ENCODE results near the gene SPSB3. TPM values are rescaled to one million over a fixed set of nuclear protein-coding genes. Genes with fewer than 3 reads are reported as not detected.

Gene SPSB3
- total and polyA plus RNA-seq, 9 of the 15 experiments (the other 6 are each of a cell fraction or from before 2014, with no cell fraction given), result 0.39 to 37.4 (median 7.1) TPM

GRCh38 chr16:1778200-1779179, 3.9 kb downstream of the SPSB3 start (continued):
- no peak for TF ChIP-seq ZNF639 (CRISPR knock-in tag; conservative IDR thresholded peaks at IDR 0.05 in 1 of 2, IDR thresholded peaks at IDR 0.05 in 1 of 2)
- 0 out of 2 replicates have a peak, but pooled peaks have one; percentile 77 for TF ChIP-seq PTBP1 (IDR thresholded peaks at IDR 0.05; ENCODE audit: low read depth, low read length)
- TF ChIP-seq PCBP1 (IDR thresholded peaks at IDR 0.05; ENCODE audit: low read depth, low read length, poor library complexity, severe bottlenecking), result peak; percentile 15
- TF ChIP-seq MTA2 (IDR thresholded peaks at IDR 0.05; ENCODE audit: low read depth), result no peak
- no peak for TF ChIP-seq ZFPM2 (CRISPR knock-in tag; IDR thresholded peaks at IDR 0.05)
- no peak for TF ChIP-seq MED1 (CRISPR knock-in tag; IDR thresholded peaks at IDR 0.05; ENCODE audit: borderline replicate concordance)
- no peak for TF ChIP-seq RB1 (IDR thresholded peaks at IDR 0.05; ENCODE audit: low read depth)
- TF ChIP-seq POLR2G (IDR thresholded peaks at IDR 0.05; ENCODE audit: low read depth, low read length), result peak; percentile 73
- no peak for TF ChIP-seq MXD1 (CRISPR knock-in tag; IDR thresholded peaks at IDR 0.05; ENCODE audit: borderline replicate concordance, poor library complexity, severe bottlenecking)
- TF ChIP-seq POLR2H (tag; IDR thresholded peaks at IDR 0.05; ENCODE audit: low read depth), result no peak
- no peak for TF ChIP-seq ZNF445 (CRISPR knock-in tag; IDR thresholded peaks at IDR 0.05; ENCODE audit: low read depth)
- no peak for TF ChIP-seq HIVEP1 (CRISPR knock-in tag; IDR thresholded peaks at IDR 0.05)
- no peak for TF ChIP-seq XRCC4 (IDR thresholded peaks at IDR 0.05; ENCODE audit: extremely low read depth, insufficient read depth, insufficient read length)
- no peak for TF ChIP-seq IRF2 (CRISPR knock-in tag; IDR thresholded peaks at IDR 0.05)
- TF ChIP-seq RBM39 (optimal IDR thresholded peaks at IDR 0.05; ENCODE audit: low read depth, low read length), result no peak
- TF ChIP-seq THRA (IDR thresholded peaks at IDR 0.05), result no peak
- no peak for TF ChIP-seq ZNF518B (CRISPR knock-in tag; IDR thresholded peaks at IDR 0.05)
- TF ChIP-seq COPS2 (conservative IDR thresholded peaks at IDR 0.05), result no peak

Measured in K562 (cell line).